Measurements from ENCODE around the gene TSHZ2. TPM values are rescaled to one million over a fixed set of nuclear protein-coding genes. Genes with fewer than 3 reads are reported as not detected.
"Not testable (repeated sequence)": the region's sequence is repeated elsewhere in the genome, so short reads cannot be mapped to it uniquely, and the experiment has no call there.

TSHZ2 gene
- polyA plus RNA-seq, 4 donors: 11.0 to 14.5 (median 14.3) TPM

GRCh38 chr20:52962183-52962582 is 10.0 kb upstream of the TSHZ2 start:
- no peak for DNase-seq (ENCODE audit: low read depth in 4 of 4, low spot score in 2 of 4)

- DNase-seq (ENCODE audit: low read depth in 4 of 4, low spot score in 2 of 4): no peak
Measured at GRCh38 chr20:52963131-52963530, 9.0 kb upstream of the TSHZ2 start.

GRCh38 chr20:52964131-52964530 is 8.0 kb upstream of the TSHZ2 start:
- DNase-seq (ENCODE audit: low read depth in 4 of 4, low spot score in 2 of 4): no peak

GRCh38 chr20:52965380-52965779 is 6.8 kb upstream of the TSHZ2 start:
- DNase-seq (ENCODE audit: low read depth in 4 of 4, low spot score in 2 of 4): no peak

- DNase-seq (ENCODE audit: low read depth in 4 of 4, low spot score in 2 of 4): no peak
Measured at GRCh38 chr20:52965819-52966218, 6.3 kb upstream of the TSHZ2 start.

- not testable (repeated sequence) for DNase-seq (ENCODE audit: low read depth in 4 of 4, low spot score in 2 of 4)
Measured at GRCh38 chr20:52966543-52966942, 5.6 kb upstream of the TSHZ2 start.

- DNase-seq (ENCODE audit: low read depth in 4 of 4, low spot score in 2 of 4): no peak
Measured at GRCh38 chr20:52971498-52972189, 514 bp upstream of the TSHZ2 start.

GRCh38 chr20:52972965-52973819 is 1.0 kb downstream of the TSHZ2 start:
- DNase-seq (ENCODE audit: low read depth in 4 of 4, low spot score in 2 of 4): no peak

GRCh38 chr20:52974179-52974594 is 2.0 kb downstream of the TSHZ2 start:
- no peak for DNase-seq (ENCODE audit: low read depth in 4 of 4, low spot score in 2 of 4)

GRCh38 chr20:52975029-52975732 is 3.0 kb downstream of the TSHZ2 start:
- no peak for DNase-seq (ENCODE audit: low read depth in 4 of 4, low spot score in 2 of 4)

- no peak for DNase-seq (ENCODE audit: low read depth in 4 of 4, low spot score in 2 of 4)
Measured at GRCh38 chr20:52975803-52976531, 3.8 kb downstream of the TSHZ2 start.

- no peak for DNase-seq (ENCODE audit: low read depth in 4 of 4, low spot score in 2 of 4)
Measured at GRCh38 chr20:52978851-52979250, 6.7 kb downstream of the TSHZ2 start.

GRCh38 chr20:52981051-52981450 is 8.9 kb downstream of the TSHZ2 start:
- DNase-seq (ENCODE audit: low read depth in 4 of 4, low spot score in 2 of 4): no peak

GRCh38 chr20:52983726-52984450 is 11.7 kb downstream of the TSHZ2 start:
- no peak for DNase-seq (ENCODE audit: low read depth in 4 of 4, low spot score in 2 of 4)

- no peak for DNase-seq (ENCODE audit: low read depth in 4 of 4, low spot score in 2 of 4)
Measured at GRCh38 chr20:52984451-52984810, 12.3 kb downstream of the TSHZ2 start.

GRCh38 chr20:52985687-52986086 is 13.5 kb downstream of the TSHZ2 start:
- DNase-seq (ENCODE audit: low read depth in 4 of 4, low spot score in 2 of 4): no peak

- DNase-seq (ENCODE audit: low read depth in 4 of 4, low spot score in 2 of 4): no peak
Measured at GRCh38 chr20:52987295-52987694, 15.1 kb downstream of the TSHZ2 start.

GRCh38 chr20:52991830-52992229 is 19.7 kb downstream of the TSHZ2 start:
- DNase-seq (ENCODE audit: low read depth in 4 of 4, low spot score in 2 of 4): no peak

- DNase-seq (ENCODE audit: low read depth in 4 of 4, low spot score in 2 of 4): no peak
Measured at GRCh38 chr20:52992632-52993031, 20.5 kb downstream of the TSHZ2 start.

- no peak for DNase-seq (ENCODE audit: low read depth in 4 of 4, low spot score in 2 of 4)
Measured at GRCh38 chr20:52993076-52993475, 20.9 kb downstream of the TSHZ2 start.
